GM18951 (cell line): ENCODE results near the gene DSG3.

Source experiments
- POLR2A ChIP-seq: IDR thresholded peaks from 4 replicates; pipeline ENCODE4 v1.6.1; 2011; ENCODE audit warnings: mild to moderate bottlenecking; ENCODE audit not compliant: insufficient read length, insufficient read depth; ENCODE audit errors: extremely low read depth
- in situ Hi-C: fragments of 300-500 bp; cut with MboI; formaldehyde crosslinking; loops from one replicate; pipeline ENCODE4 v1.12.0; 2022; ENCODE audit warnings: low sequenced_read_pairs, mixed read lengths, inconsistent platforms; ENCODE audit not compliant: unreplicated experiment

Gene DSG3

GRCh38 chr18:31444142-31444541, 3.4 kb upstream of the DSG3 start:
- in situ Hi-C loops: no loop called here
- no peak for TF ChIP-seq POLR2A

GRCh38 chr18:31445908-31446307, 1.6 kb upstream of the DSG3 start:
- TF ChIP-seq POLR2A: no peak
- in situ Hi-C loops: no loop called here

- in situ Hi-C loops: no loop called here
- no peak for TF ChIP-seq POLR2A
Measured at GRCh38 chr18:31446854-31447253, 687 bp upstream of the DSG3 start.

- no peak for TF ChIP-seq POLR2A
- in situ Hi-C loops: no loop called here
Measured at GRCh38 chr18:31450409-31450808, 2.9 kb downstream of the DSG3 start.

- in situ Hi-C loops: no loop called here
- no peak for TF ChIP-seq POLR2A
Measured at GRCh38 chr18:31451625-31452024, 4.1 kb downstream of the DSG3 start.

GRCh38 chr18:31454066-31454708, 6.6 kb downstream of the DSG3 start:
- no peak for TF ChIP-seq POLR2A
- in situ Hi-C loops: no loop called here

- TF ChIP-seq POLR2A: no peak
- in situ Hi-C loops: no loop called here
Measured at GRCh38 chr18:31469629-31470028, 22.1 kb downstream of the DSG3 start.

- in situ Hi-C loops: no loop called here
- TF ChIP-seq POLR2A: no peak
Measured at GRCh38 chr18:31478688-31479087, 31.1 kb downstream of the DSG3 start.

- no peak for TF ChIP-seq POLR2A
- in situ Hi-C loops: no loop called here
Measured at GRCh38 chr18:31482051-31482450, 34.5 kb downstream of the DSG3 start.

- in situ Hi-C loops: no loop called here
- no peak for TF ChIP-seq POLR2A
Measured at GRCh38 chr18:31483396-31483795, 35.9 kb downstream of the DSG3 start.

- no peak for TF ChIP-seq POLR2A
- in situ Hi-C loops: no loop called here
Measured at GRCh38 chr18:31484461-31484860, 36.9 kb downstream of the DSG3 start.

- in situ Hi-C loops: no loop called here
- no peak for TF ChIP-seq POLR2A
Measured at GRCh38 chr18:31486165-31486564, 38.6 kb downstream of the DSG3 start.

GRCh38 chr18:31487246-31488015, 39.9 kb downstream of the DSG3 start:
- in situ Hi-C loops: no loop called here

GRCh38 chr18:31489311-31489710, 41.8 kb downstream of the DSG3 start:
- in situ Hi-C loops: no loop called here
- no peak for TF ChIP-seq POLR2A

More at GRCh38 chr18:31487246-31488015, 39.9 kb downstream of the DSG3 start:
- no peak for TF ChIP-seq POLR2A
